Gastrocnemius medialis (tissue), 4 donors: ENCODE measurements around the gene CABLES2. TPM values are rescaled to one million over a fixed set of nuclear protein-coding genes. Genes with fewer than 3 reads are reported as not detected.

ENCODE experiments used
- ATAC-seq, 2 donors: fragments of 150-250 bp; one replicate each; pipeline ENCODE4 v1.9.1; 2016
- DNase-seq, 2 donors: peaks; one replicate each; pipeline ENCODE4 v3.0.0-alpha.2; 2019
- H3K27ac ChIP-seq, 4 donors: fragments of 200-600 bp; sonication (generic); 1 replicate in 1 of 4; 2 replicates in 3 of 4; pipeline ENCODE4 v1.5.1; 2016 to 2018; ENCODE audit warnings: mild to moderate bottlenecking in 2 of 4, moderate library complexity in 1 of 4
- H3K27me3 ChIP-seq, 3 donors: fragments of 200-600 bp; sonication (generic) in 2 of 3; 1 replicate in 1 of 3; 2 replicates in 2 of 3; pipeline versions ENCODE4 v1.5.1 to v1.6.0; 2016 to 2019; ENCODE audit warnings: mild to moderate bottlenecking in 1 of 3, moderate library complexity in 1 of 3
- H3K36me3 ChIP-seq, 2 donors: fragments of 200-600 bp; sonication (generic) in 1 of 2; one replicate each; pipeline ENCODE4 v1.5.1; 2017 to 2018
- H3K4me1 ChIP-seq, 2 donors: fragments of 200-600 bp; sonication (generic) in 1 of 2; one replicate each; pipeline ENCODE4 v1.5.1; 2016 to 2017; ENCODE audit warnings: mild to moderate bottlenecking in 2 of 2
- H3K4me3 ChIP-seq, 4 donors: fragments of 200-600 bp; sonication (generic) in 3 of 4; 1 replicate in 1 of 4; 2 replicates in 3 of 4; pipeline ENCODE4 v1.5.1; 2016 to 2019; ENCODE audit warnings: mild to moderate bottlenecking in 2 of 4
- H3K9me3 ChIP-seq, 3 donors: fragments of 200-600 bp; sonication (generic) in 2 of 3; 1 replicate in 1 of 3; 2 replicates in 2 of 3; pipeline ENCODE4 v1.5.1; 2016 to 2019
- POLR2A ChIP-seq, 2 donors: fragments of 450-650 bp; IDR thresholded peaks; one replicate each; pipeline ENCODE4 v1.6.1; 2017; ENCODE audit warnings: antibody characterized with exemption in 2 of 2, mild to moderate bottlenecking in 2 of 2, moderate library complexity in 2 of 2
- in situ Hi-C, 4 donors: fragments of 200-750 bp; cut with MboI; loops; one replicate each; pipeline versions ENCODE4 v1.15.0 to v1.8.0; 2017; ENCODE audit warnings: low sequenced_read_pairs in 4 of 4
- intact Hi-C: fragments of 100-400 bp; cut with DNase I; formaldehyde crosslinking; loops from one replicate; pipeline ENCODE4 v1.15.1; 2023; ENCODE audit warnings: low total_unique reads
- total RNA-seq, 4 donors: library from RNA; depleted of rRNA; stranded (reverse); fragments of >200 nt; gene quantifications; one replicate each; pipeline versions ENCODE4 v1.1.0 to v1.2.3, GENCODE V29; 2016
- TF ChIP-seq, protein P1 (sequence below), 5 experiments: fragments of 450-650 bp in 3 of 5; fragments of 200-600 bp in 2 of 5; sonication (generic) in 2 of 5; IDR thresholded peaks in 4 of 5; conservative IDR thresholded peaks in 1 of 5; 1 replicate in 4 of 5; 2 replicates in 1 of 5; pipeline ENCODE4 v1.5.1; 2016 to 2019; ENCODE audit warnings: antibody characterized with exemption in 5 of 5, mild to moderate bottlenecking in 3 of 5, moderate library complexity in 3 of 5

Gene CABLES2
- total RNA-seq, 4 donors from 2014 or later: 3.6 to 9.3 (median 4.2) TPM

DNA sequence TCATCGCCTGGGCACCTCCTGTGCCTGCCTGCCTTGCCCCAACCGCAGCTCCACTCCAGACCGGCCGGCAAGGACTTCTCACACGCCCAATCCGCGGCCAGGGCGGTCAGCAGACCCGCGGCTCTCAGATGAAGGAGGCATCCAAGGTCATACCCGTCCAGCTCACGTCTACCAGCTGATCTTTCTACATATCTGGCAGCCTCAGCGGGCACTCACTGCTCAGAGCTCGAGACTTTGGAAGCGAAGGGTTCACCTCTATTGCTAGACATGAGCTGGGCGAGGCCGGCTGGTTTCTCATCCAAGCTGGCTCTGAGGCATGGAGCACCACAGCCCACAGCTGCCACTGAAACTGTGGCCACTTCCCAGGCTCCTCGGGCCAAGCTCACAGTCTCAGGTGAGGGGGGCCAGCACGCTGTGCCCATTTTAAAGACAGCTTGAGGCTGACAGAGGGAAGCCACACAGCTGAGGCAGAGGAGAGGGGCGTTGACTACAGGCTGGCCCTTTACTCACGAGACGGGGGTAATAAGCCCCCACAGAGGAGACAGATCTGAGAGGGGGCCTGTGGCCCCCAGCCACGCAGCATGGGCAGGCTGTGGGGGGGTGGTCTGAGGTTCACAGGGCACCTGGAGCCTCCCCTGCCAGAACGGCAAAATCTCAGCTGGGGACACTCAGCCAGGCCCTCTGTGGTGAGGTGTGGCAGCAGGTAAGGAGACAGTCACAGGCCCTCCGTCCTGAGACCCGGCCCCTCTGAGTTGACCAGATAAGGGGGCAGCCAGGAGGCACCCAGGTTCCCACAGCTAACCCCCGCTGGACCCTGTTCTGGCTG lies 42.0 kb downstream of the CABLES2 start:
- Histone ChIP-seq H3K4me1 (peaks cover 52 to 62% of the 10 kb centered on the region in 2 donors), H3K36me3 (no peaks in the 10 kb centered on the region), H3K4me3 (peak overlapping the region; percentile 31 to 63 (median 56)), H3K27ac (peak overlapping the region; percentile 87 to 90 (median 90)), H3K9me3 (no peaks in the 10 kb centered on the region), H3K27me3 (no peaks in the 10 kb centered on the region)
- intact Hi-C loops: no loop called here
- TF ChIP-seq, protein P1, sequence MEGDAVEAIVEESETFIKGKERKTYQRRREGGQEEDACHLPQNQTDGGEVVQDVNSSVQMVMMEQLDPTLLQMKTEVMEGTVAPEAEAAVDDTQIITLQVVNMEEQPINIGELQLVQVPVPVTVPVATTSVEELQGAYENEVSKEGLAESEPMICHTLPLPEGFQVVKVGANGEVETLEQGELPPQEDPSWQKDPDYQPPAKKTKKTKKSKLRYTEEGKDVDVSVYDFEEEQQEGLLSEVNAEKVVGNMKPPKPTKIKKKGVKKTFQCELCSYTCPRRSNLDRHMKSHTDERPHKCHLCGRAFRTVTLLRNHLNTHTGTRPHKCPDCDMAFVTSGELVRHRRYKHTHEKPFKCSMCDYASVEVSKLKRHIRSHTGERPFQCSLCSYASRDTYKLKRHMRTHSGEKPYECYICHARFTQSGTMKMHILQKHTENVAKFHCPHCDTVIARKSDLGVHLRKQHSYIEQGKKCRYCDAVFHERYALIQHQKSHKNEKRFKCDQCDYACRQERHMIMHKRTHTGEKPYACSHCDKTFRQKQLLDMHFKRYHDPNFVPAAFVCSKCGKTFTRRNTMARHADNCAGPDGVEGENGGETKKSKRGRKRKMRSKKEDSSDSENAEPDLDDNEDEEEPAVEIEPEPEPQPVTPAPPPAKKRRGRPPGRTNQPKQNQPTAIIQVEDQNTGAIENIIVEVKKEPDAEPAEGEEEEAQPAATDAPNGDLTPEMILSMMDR (IDR thresholded peaks at IDR 0.05 in 4 of 5, conservative IDR thresholded peaks at IDR 0.05 in 1 of 5): no peak
- TF ChIP-seq POLR2A (IDR thresholded peaks at IDR 0.05): peak; percentile 56 to 59
- ATAC-seq (peak; percentile 84 to 86), DNase-seq (peak; percentile 82 to 94)
- in situ Hi-C loops: no loop called here

DNA sequence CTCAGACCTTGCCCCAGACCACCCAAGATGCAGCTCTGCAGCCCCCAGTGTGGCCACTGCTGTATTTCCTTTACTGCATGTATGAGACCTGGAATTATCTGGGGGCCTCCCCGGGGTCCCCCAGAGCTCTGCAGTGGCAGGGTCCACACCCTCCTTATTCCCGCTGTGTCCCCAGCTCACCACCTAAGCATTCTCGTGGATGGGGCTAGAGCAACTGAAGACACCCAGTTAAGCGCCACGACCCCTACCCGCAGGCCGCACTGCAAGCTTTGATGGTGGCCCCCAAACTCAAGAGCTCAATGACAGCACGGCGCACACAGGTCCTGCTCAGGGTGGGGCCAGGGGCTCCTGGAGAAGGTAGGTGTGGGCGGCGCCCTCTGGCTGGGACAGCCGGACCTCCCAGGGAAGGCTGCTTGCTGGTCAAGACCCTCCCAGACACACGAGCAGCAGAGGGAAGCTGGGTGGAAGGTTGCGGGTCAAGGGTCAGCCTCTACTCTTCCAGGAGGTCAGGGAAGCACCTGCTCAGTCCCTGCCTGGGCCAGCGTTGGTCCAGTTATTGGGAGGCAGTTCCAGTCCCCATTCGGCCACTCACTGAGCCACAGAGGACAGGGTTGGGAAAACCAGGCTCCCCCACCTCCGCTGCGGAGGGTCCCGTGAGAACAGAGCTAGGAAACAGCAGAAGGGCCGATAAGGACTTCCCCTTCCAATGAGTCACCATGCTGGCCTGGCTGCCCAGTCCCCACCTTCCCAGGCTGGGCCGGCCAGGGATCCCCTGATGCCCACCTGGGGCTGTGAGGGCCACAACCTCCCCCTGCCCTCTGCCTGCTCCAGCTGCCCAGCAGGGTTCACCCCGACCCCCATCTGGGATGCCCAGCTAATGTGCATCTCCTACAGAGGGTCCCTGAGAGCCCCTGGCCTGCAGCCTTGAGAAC lies 42.9 kb downstream of the CABLES2 start:
- H3K9me3 ChIP-seq: no peaks in the 10 kb centered on the region
- H3K4me1 ChIP-seq: peaks cover 49 to 60% of the 10 kb centered on the region in 2 donors
- in situ Hi-C loops: no loop called here
- DNase-seq (peak in 1 of 2 donors; percentile 28), ATAC-seq (peak in 1 of 2 donors; percentile 9)
- peak overlapping the region; percentile 87 to 90 (median 90) for H3K27ac ChIP-seq
- H3K27me3 ChIP-seq: no peaks in the 10 kb centered on the region
- no peak for TF ChIP-seq POLR2A (IDR thresholded peaks at IDR 0.05)
- TF ChIP-seq, protein P1 (IDR thresholded peaks at IDR 0.05 in 4 of 5, conservative IDR thresholded peaks at IDR 0.05 in 1 of 5): no peak
- H3K4me3 ChIP-seq: peak overlapping the region in 3 of 4 donors; percentile 31 to 63 (median 56)
- H3K36me3 ChIP-seq: no peaks in the 10 kb centered on the region
- intact Hi-C loops: no loop called here

DNA sequence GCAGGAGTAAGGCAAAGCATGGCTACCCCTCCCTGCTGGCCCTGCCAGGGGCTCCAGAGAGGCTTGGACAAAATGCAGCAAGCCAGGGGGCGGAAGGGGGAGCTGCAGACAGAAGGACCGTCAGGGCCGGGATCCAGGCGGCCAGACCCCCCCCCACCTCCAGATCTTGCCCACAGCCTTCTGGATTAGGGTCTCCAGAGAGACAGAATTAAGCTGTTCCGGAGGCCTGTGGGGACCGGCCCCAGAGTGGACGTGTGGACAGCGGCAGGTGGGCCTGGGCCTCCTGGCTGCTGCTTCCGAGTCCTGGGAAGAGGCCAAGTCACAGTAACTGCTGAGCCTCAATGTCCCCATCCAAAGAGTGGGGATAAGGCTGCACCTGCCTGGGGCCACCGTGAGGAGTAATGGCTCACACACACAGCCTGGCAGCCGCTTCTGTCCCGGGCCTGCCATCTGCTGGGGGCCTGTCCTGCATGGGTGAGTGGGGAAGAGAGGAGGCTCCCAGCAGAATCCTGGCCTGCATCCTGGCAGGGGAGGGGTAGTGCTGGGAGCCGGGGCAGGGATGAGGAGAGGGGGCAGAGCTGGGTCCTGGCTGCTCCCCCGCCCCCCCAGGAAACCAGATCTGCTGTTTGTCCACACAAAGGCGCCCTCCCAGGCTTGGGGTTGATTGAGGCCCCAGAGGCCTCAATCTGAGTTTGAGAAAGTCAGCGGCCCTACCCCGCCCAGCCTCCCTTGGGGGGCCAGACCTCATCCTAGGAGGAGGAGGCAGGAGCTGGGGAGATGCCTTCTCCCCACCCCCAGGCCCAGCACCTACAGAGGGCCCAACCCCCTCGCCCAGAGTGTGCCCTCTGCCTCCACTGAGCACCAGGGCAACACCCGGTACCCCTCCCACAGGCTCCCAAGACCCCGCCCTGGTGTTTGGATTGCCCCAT lies 43.8 kb downstream of the CABLES2 start:
- ATAC-seq: no peak
- TF ChIP-seq, protein P1 (IDR thresholded peaks at IDR 0.05 in 4 of 5, conservative IDR thresholded peaks at IDR 0.05 in 1 of 5): peak in 1 of 5 experiments; percentile 8
- TF ChIP-seq POLR2A (IDR thresholded peaks at IDR 0.05): no peak
- in situ Hi-C loops: no loop called here
- peak in 1 of 2 donors; percentile 11 for DNase-seq
- Histone ChIP-seq H3K9me3 (no peaks in the 10 kb centered on the region), H3K27ac (peak overlapping the region; percentile 87 to 90 (median 90)), H3K4me3 (peak overlapping the region in 1 of 4 donors; percentile 63), H3K27me3 (no peaks in the 10 kb centered on the region), H3K4me1 (peaks cover 50 to 60% of the 10 kb centered on the region in 2 donors), H3K36me3 (no peaks in the 10 kb centered on the region)
- intact Hi-C loops: no loop called here

DNA sequence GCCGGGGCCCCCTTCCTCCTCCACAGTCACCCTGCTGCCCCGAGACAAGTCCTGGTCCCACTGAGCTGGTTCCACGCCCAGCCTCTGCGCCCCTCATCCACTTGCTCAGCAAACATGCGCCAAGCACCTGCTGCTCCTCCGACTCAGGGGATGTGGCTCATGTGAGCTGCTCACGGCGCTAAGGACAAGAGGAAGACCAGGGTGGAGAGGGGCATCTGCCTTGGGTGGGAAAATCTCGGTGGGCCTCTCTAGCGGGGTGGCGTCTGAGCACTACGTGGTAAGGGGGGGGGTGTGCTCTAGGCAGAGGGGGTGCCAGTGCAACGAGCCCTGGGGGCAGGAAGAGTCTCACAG lies 44.5 kb downstream of the CABLES2 start:
- Histone ChIP-seq H3K27me3 (no peaks in the 10 kb centered on the region), H3K4me1 (peaks cover 50 to 60% of the 10 kb centered on the region in 2 donors), H3K27ac (peak overlapping the region in 3 of 4 donors; percentile 89 to 90 (median 90)), H3K4me3 (no peak overlapping the region), H3K36me3 (no peaks in the 10 kb centered on the region), H3K9me3 (no peaks in the 10 kb centered on the region)
- no peak for DNase-seq
- ATAC-seq: no peak
- in situ Hi-C loops (no loop called here), intact Hi-C loops (no loop called here)
- TF ChIP-seq, protein P1 (IDR thresholded peaks at IDR 0.05 in 4 of 5, conservative IDR thresholded peaks at IDR 0.05 in 1 of 5): no peak
- TF ChIP-seq POLR2A (IDR thresholded peaks at IDR 0.05): no peak
